Trophoblast cell (in vitro differentiated cells and primary cell): ENCODE data around the gene CDH5.

ENCODE experiments used
- DNase-seq, 2 donors: peaks; one replicate each; pipeline ENCODE4 v3.0.0-alpha.2; 2016
- H2AFZ ChIP-seq: 2 replicates; pipeline ENCODE4 v1.6.1; 2013; ENCODE audit warnings: low read length, moderate library complexity, mild to moderate bottlenecking; ENCODE audit not compliant: insufficient read depth, poor library complexity
- H2AK5ac ChIP-seq: 2 replicates; pipeline ENCODE4 v1.6.1; 2013; ENCODE audit warnings: mild to moderate bottlenecking, low read length
- H2BK120ac ChIP-seq: 2 replicates; pipeline ENCODE4 v1.6.1; 2013; ENCODE audit warnings: low read length, mild to moderate bottlenecking, moderate library complexity; ENCODE audit not compliant: insufficient read depth, poor library complexity
- H2BK12ac ChIP-seq: 2 replicates; pipeline ENCODE4 v1.6.1; 2013; ENCODE audit warnings: mild to moderate bottlenecking, low read length, moderate library complexity
- H2BK5ac ChIP-seq: 2 replicates; pipeline ENCODE4 v1.6.1; 2013; ENCODE audit warnings: low read length, low read depth, moderate library complexity, mild to moderate bottlenecking; ENCODE audit not compliant: poor library complexity
- H3K14ac ChIP-seq: 2 replicates; pipeline ENCODE4 v1.6.1; 2013; ENCODE audit warnings: mild to moderate bottlenecking, low read length
- H3K18ac ChIP-seq: 2 replicates; pipeline ENCODE4 v1.6.1; 2013; ENCODE audit warnings: mild to moderate bottlenecking, low read length
- H3K23ac ChIP-seq: 2 replicates; pipeline ENCODE4 v1.6.1; 2013; ENCODE audit warnings: low read length
- H3K27ac ChIP-seq: 2 replicates; pipeline ENCODE4 v1.5.1; 2013; ENCODE audit warnings: low read depth, mild to moderate bottlenecking, inconsistent platforms, low read length, moderate library complexity
- H3K27me3 ChIP-seq: 2 replicates; pipeline ENCODE4 v1.6.1; 2013; ENCODE audit warnings: inconsistent platforms, mild to moderate bottlenecking, low read length, moderate library complexity; ENCODE audit not compliant: insufficient read depth
- H3K36me3 ChIP-seq, 2 experiments: 1 replicate in 1 of 2; 2 replicates in 1 of 2; pipeline ENCODE4 v1.6.1; 2013; ENCODE audit warnings: low read length in 2 of 2, mild to moderate bottlenecking in 2 of 2, moderate library complexity in 1 of 2; ENCODE audit not compliant: insufficient read depth in 2 of 2, control insufficient read depth in 1 of 2
- H3K4ac ChIP-seq: 2 replicates; pipeline ENCODE4 v1.6.1; 2013; ENCODE audit warnings: low read depth, mild to moderate bottlenecking, low read length, moderate library complexity
- H3K4me1 ChIP-seq, 2 experiments: 1 replicate in 1 of 2; 2 replicates in 1 of 2; pipeline ENCODE4 v1.6.1; 2013; ENCODE audit warnings: low read length in 2 of 2, mild to moderate bottlenecking in 2 of 2, moderate library complexity in 1 of 2; ENCODE audit not compliant: insufficient read depth in 2 of 2, control insufficient read depth in 1 of 2
- H3K4me2 ChIP-seq: 2 replicates; pipeline ENCODE4 v1.6.1; 2013; ENCODE audit warnings: inconsistent platforms, mild to moderate bottlenecking, low read length, moderate library complexity
- H3K4me3 ChIP-seq: 2 replicates; pipeline ENCODE4 v1.5.1; 2013; ENCODE audit warnings: mild to moderate bottlenecking, low read depth, low read length, inconsistent platforms
- H3K79me1 ChIP-seq: one replicate; pipeline ENCODE4 v1.6.1; 2013; ENCODE audit warnings: low read length
- H3K79me2 ChIP-seq: 2 replicates; pipeline ENCODE4 v1.6.1; 2013; ENCODE audit warnings: low read length, mild to moderate bottlenecking; ENCODE audit not compliant: control insufficient read depth, insufficient read depth, poor library complexity
- H3K9ac ChIP-seq: 2 replicates; pipeline ENCODE4 v1.6.1; 2013; ENCODE audit warnings: mild to moderate bottlenecking, low read length
- H3K9me3 ChIP-seq: 2 replicates; pipeline ENCODE4 v1.6.1; 2013; ENCODE audit warnings: low read depth, mild to moderate bottlenecking, control low read depth, inconsistent platforms, low read length; ENCODE audit not compliant: insufficient read depth
- H4K12ac ChIP-seq: 2 replicates; pipeline ENCODE4 v1.6.1; 2013; ENCODE audit warnings: low read depth, mild to moderate bottlenecking, low read length, moderate library complexity
- H4K8ac ChIP-seq: 2 replicates; pipeline ENCODE4 v1.6.1; 2013; ENCODE audit warnings: low read depth, mild to moderate bottlenecking, low read length, moderate library complexity
- H4K91ac ChIP-seq: one replicate; pipeline ENCODE4 v1.6.1; 2013; ENCODE audit warnings: low read depth, mild to moderate bottlenecking, low read length, moderate library complexity
- WGBS: extraction: QIAGEN DNeasy Blood & Tissue Kit; methylation state at CpG from one replicate; pipeline ENCODE4 v1.1.7; 2013; ENCODE audit warnings: missing lambda C conversion rate; ENCODE audit not compliant: insufficient read length, insufficient coverage; ENCODE audit errors: extremely low coverage; 5-methylcytosine and 5-hydroxymethylcytosine counted together

CDH5 gene

DNA sequence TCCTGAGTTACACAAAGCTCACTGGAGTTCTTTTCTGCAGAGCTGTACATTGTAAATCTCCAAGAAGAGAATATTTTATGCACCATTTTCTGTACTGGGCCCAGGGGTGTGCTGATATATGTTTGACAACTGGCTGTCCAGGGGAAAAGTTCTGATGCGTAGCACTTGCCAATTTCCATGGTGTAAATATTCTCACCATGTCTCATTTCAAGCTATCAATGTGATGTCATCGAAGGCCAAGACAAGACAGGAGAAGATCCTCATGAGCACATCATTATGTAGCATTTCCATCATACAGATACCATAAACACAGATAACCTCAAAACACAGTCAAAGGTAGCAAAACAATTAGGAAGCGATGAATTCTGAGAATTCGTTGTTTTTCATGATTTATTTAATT lies 18.9 kb downstream of the CDH5 start:
- peaks cover 19 to 22% of the 10 kb centered on the region in 2 experiments for H3K4me1 ChIP-seq
- no peak overlapping the region for H3K23ac ChIP-seq
- no peaks in the 10 kb centered on the region for H3K9me3 ChIP-seq
- H3K27ac ChIP-seq, result no peak overlapping the region
- no peak overlapping the region for H4K8ac ChIP-seq
- no peak overlapping the region for H3K14ac ChIP-seq
- no peaks in the 10 kb centered on the region for H3K27me3 ChIP-seq
- no peak overlapping the region for H2BK12ac ChIP-seq
- H4K91ac ChIP-seq, result no peak overlapping the region
- no peak overlapping the region for H3K9ac ChIP-seq
- no peak overlapping the region for H3K4me2 ChIP-seq
- no peak overlapping the region for H3K4ac ChIP-seq
- H2AK5ac ChIP-seq, result no peak overlapping the region
- H3K79me2 ChIP-seq, result peaks cover 2% of the 10 kb centered on the region
- no peak for DNase-seq
- no peak overlapping the region for H3K18ac ChIP-seq
- H3K79me1 ChIP-seq, result peaks cover 20% of the 10 kb centered on the region
- peaks cover 0 to 6% of the 10 kb centered on the region in 2 experiments for H3K36me3 ChIP-seq
- H4K12ac ChIP-seq, result no peak overlapping the region
- no peak overlapping the region for H2BK5ac ChIP-seq
- no CpG with 5 or more reads among the region's 4 CpGs for WGBS
- no peak overlapping the region for H3K4me3 ChIP-seq
- H2AFZ ChIP-seq, result no peak overlapping the region
- H2BK120ac ChIP-seq, result no peak overlapping the region

DNA sequence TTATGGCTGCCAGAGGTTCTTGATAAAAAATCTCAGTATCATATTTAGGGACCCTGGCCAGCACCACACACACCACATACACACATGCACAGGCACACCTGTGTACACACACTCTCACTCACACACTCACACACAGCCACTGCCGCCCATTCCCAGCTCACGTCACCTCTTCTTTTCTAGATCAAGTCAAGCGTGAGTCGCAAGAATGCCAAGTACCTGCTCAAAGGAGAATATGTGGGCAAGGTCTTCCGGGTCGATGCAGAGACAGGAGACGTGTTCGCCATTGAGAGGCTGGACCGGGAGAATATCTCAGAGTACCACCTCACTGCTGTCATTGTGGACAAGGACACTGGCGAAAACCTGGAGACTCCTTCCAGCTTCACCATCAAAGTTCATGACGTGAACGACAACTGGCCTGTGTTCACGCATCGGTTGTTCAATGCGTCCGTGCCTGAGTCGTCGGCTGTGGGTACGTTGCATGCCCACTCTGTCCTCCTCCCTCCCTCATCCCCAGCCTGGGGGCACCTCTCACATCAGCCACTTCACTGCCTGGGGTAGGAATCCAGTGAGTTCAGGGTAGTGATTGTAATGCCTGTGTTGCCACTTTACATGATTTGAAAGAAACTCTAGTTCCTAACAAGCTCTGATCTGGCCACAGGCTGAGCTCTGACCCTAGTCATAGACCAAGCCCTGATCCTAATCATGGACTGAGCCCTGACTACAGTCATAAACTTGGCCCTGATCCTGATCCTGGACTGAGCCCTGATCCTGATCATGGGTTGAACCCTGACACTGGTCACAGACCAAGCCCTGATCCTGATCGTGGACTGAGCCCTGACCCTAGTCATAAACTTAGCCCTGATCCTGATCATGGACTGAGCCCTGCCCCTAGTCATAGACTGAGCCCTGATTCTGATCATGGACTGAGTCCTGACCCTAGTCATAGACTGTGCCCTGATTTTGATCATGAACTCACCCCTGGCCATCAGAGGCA lies 20.4 kb downstream of the CDH5 start:
- H3K4me2 ChIP-seq, result no peak overlapping the region
- no peak overlapping the region for H2BK120ac ChIP-seq
- H2AFZ ChIP-seq, result no peak overlapping the region
- no peak overlapping the region for H2BK12ac ChIP-seq
- H3K4me1 ChIP-seq, result peaks cover 12 to 14% of the 10 kb centered on the region in 2 experiments
- H3K4me3 ChIP-seq, result no peak overlapping the region
- H3K23ac ChIP-seq, result no peak overlapping the region
- no peak overlapping the region for H2BK5ac ChIP-seq
- no peak overlapping the region for H3K9ac ChIP-seq
- peaks cover 3 to 6% of the 10 kb centered on the region in 2 experiments for H3K36me3 ChIP-seq
- DNase-seq, result no peak
- no peak overlapping the region for H4K12ac ChIP-seq
- H3K27me3 ChIP-seq, result no peaks in the 10 kb centered on the region
- no peak overlapping the region for H3K27ac ChIP-seq
- no peak overlapping the region for H3K18ac ChIP-seq
- no peak overlapping the region for H3K14ac ChIP-seq
- peaks cover under 1% of the 10 kb centered on the region for H3K79me2 ChIP-seq
- WGBS, result no CpG with 5 or more reads among the region's 20 CpGs
- H3K9me3 ChIP-seq, result no peaks in the 10 kb centered on the region
- no peak overlapping the region for H4K8ac ChIP-seq
- H4K91ac ChIP-seq, result no peak overlapping the region
- no peak overlapping the region for H2AK5ac ChIP-seq
- H3K4ac ChIP-seq, result no peak overlapping the region
- H3K79me1 ChIP-seq, result peaks cover 13% of the 10 kb centered on the region

DNA sequence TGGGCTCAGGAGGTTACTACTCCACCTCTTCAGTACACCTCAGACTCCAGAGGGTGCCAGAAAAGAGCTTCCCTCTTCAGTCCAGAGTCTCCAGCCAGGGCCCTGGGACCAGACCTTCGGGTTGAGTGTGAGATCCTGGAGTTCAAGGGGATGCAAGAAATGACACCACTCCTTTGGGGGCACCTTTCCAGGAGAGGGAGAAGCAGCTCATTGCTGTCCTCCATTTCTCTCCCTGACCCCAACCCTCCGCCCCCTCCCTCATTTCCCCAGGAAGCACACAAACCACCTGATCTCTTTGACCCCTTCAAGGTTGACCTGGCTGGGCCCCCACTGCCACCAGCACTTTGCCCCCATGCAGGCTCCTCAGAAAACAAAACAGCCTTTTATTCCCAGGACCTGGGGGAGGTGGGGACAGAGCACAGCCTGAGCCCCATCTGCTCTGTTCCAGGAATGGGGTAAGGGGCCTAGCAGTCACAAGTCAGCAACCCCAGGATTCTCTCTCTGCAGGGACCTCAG lies 21.4 kb downstream of the CDH5 start:
- peaks cover 3 to 8% of the 10 kb centered on the region in 2 experiments for H3K36me3 ChIP-seq
- H3K9me3 ChIP-seq, result no peaks in the 10 kb centered on the region
- peaks cover 6% of the 10 kb centered on the region for H3K79me1 ChIP-seq
- no peak overlapping the region for H2BK5ac ChIP-seq
- H3K18ac ChIP-seq, result no peak overlapping the region
- no peak overlapping the region for H3K4ac ChIP-seq
- no peak overlapping the region for H3K9ac ChIP-seq
- no peaks in the 10 kb centered on the region for H3K79me2 ChIP-seq
- no peak overlapping the region for H4K12ac ChIP-seq
- no peak overlapping the region for H4K91ac ChIP-seq
- H3K4me2 ChIP-seq, result no peak overlapping the region
- no peaks in the 10 kb centered on the region for H3K27me3 ChIP-seq
- H3K4me3 ChIP-seq, result no peak overlapping the region
- H2BK12ac ChIP-seq, result no peak overlapping the region
- no peak for DNase-seq
- H3K27ac ChIP-seq, result no peak overlapping the region
- H4K8ac ChIP-seq, result no peak overlapping the region
- no peak overlapping the region for H2BK120ac ChIP-seq
- H3K4me1 ChIP-seq, result peaks cover 6% of the 10 kb centered on the region in 2 experiments
- no CpG with 5 or more reads among the region's 2 CpGs for WGBS
- no peak overlapping the region for H3K14ac ChIP-seq
- no peak overlapping the region for H3K23ac ChIP-seq
- H2AFZ ChIP-seq, result no peak overlapping the region
- no peak overlapping the region for H2AK5ac ChIP-seq

DNA sequence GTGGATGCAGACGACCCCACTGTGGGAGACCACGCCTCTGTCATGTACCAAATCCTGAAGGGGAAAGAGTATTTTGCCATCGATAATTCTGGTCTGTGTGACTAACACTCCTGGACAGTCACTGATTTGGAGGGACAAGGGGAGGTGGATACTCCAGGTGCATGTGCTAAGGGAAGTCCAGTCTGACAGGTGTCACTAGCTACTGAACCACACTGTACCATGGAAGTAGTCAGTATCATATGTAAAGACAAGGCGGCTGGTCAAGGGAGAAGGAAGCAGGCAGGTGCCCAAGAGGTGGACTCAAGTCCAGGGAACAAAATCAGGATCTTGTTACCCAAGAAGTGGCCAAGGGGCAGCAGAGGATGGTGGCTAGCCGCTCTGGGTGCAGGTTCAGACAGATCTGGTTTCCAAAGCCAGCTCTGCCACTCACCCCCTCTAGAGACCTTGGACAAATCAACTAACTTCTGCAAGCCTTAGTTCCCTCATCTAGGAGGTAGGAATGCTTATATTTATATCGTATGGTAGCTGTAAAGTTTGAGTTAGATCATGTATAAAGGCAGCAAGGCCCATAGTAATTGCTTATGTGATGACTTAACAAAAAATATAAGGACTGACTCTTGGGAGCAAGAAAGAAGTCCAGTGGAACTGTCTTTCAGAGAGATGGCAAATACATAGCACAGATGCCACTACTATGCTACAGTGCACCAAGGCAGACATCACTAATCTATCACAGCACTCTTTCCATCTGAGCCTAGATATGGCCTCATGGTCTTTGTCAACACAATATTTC lies 22.1 kb downstream of the CDH5 start:
- no CpG with 5 or more reads among the region's 6 CpGs for WGBS
- H2BK5ac ChIP-seq, result no peak overlapping the region
- H3K79me2 ChIP-seq, result no peaks in the 10 kb centered on the region
- no peak overlapping the region for H3K9ac ChIP-seq
- no peak overlapping the region for H3K27ac ChIP-seq
- no peak overlapping the region for H4K91ac ChIP-seq
- H3K4ac ChIP-seq, result no peak overlapping the region
- no peak overlapping the region for H4K8ac ChIP-seq
- DNase-seq, result no peak
- no peak overlapping the region for H2BK120ac ChIP-seq
- H3K4me2 ChIP-seq, result no peak overlapping the region
- no peaks in the 10 kb centered on the region for H3K9me3 ChIP-seq
- H3K4me1 ChIP-seq, result peaks cover 3% of the 10 kb centered on the region in 2 experiments
- H4K12ac ChIP-seq, result no peak overlapping the region
- H3K4me3 ChIP-seq, result no peak overlapping the region
- H3K79me1 ChIP-seq, result peaks cover 3% of the 10 kb centered on the region
- H3K14ac ChIP-seq, result no peak overlapping the region
- H3K27me3 ChIP-seq, result no peaks in the 10 kb centered on the region
- H3K23ac ChIP-seq, result no peak overlapping the region
- H3K18ac ChIP-seq, result no peak overlapping the region
- no peak overlapping the region for H2BK12ac ChIP-seq
- no peak overlapping the region for H2AFZ ChIP-seq
- H3K36me3 ChIP-seq, result peaks cover 3 to 8% of the 10 kb centered on the region in 2 experiments
- no peak overlapping the region for H2AK5ac ChIP-seq
